Skeletal muscle cell (primary cell): ENCODE measurements around the gene ACSS2.

Experiments
- DNase-seq: peaks from one replicate; pipeline ENCODE4 v3.0.0-alpha.2; 2010; ENCODE audit warnings: low read depth
- H3K4me3 ChIP-seq: 2 replicates; pipeline ENCODE4 v1.5.1; 2011; ENCODE audit warnings: low read depth, mild to moderate bottlenecking, control low read depth, low read length, moderate library complexity

Gene ACSS2

GRCh38 chr20:34876406-34877282 is at the start of gene ACSS2:
Gene ACSS2, plus strand, starts transcription at chr20:34876612. Its CDS starts 34 bp downstream, at chr20:34876646.
- no peak for DNase-seq
- H3K4me3 ChIP-seq: peak within 1 kb of the TSS; percentile 85

GRCh38 chr20:34829191-34829590 is 47.2 kb upstream of the ACSS2 start:
- no peak overlapping the region for H3K4me3 ChIP-seq

GRCh38 chr20:34831936-34832335 is 44.5 kb upstream of the ACSS2 start:
- H3K4me3 ChIP-seq: no peak overlapping the region
- no peak for DNase-seq

More at GRCh38 chr20:34829191-34829590, 47.2 kb upstream of the ACSS2 start:
- DNase-seq: no peak

- peak overlapping the region; percentile 20 for H3K4me3 ChIP-seq
- DNase-seq: no peak
Measured at GRCh38 chr20:34834459-34834893, 41.9 kb upstream of the ACSS2 start.

- no peak for DNase-seq
- H3K4me3 ChIP-seq: no peak overlapping the region
Measured at GRCh38 chr20:34842143-34842542, 34.3 kb upstream of the ACSS2 start.

GRCh38 chr20:34843421-34843820 is 33.0 kb upstream of the ACSS2 start:
- H3K4me3 ChIP-seq: no peak overlapping the region
- no peak for DNase-seq

- H3K4me3 ChIP-seq: no peak overlapping the region
- no peak for DNase-seq
Measured at GRCh38 chr20:34848597-34848996, 27.8 kb upstream of the ACSS2 start.

- no peak for DNase-seq
Measured at GRCh38 chr20:34849778-34850177, 26.6 kb upstream of the ACSS2 start.

GRCh38 chr20:34850969-34851368 is 25.4 kb upstream of the ACSS2 start:
- DNase-seq: no peak
- H3K4me3 ChIP-seq: no peak overlapping the region

More at GRCh38 chr20:34849778-34850177, 26.6 kb upstream of the ACSS2 start:
- no peak overlapping the region for H3K4me3 ChIP-seq

GRCh38 chr20:34852298-34852697 is 24.1 kb upstream of the ACSS2 start:
- no peak for DNase-seq
- no peak overlapping the region for H3K4me3 ChIP-seq

- DNase-seq: no peak
- H3K4me3 ChIP-seq: no peak overlapping the region
Measured at GRCh38 chr20:34859367-34859766, 17.0 kb upstream of the ACSS2 start.

GRCh38 chr20:34859826-34860545 is 16.4 kb upstream of the ACSS2 start:
- no peak for DNase-seq
- H3K4me3 ChIP-seq: no peak overlapping the region

- DNase-seq: peak; percentile 5
- H3K4me3 ChIP-seq: no peak overlapping the region
Measured at GRCh38 chr20:34861386-34862084, 14.9 kb upstream of the ACSS2 start.

GRCh38 chr20:34862724-34863123 is 13.7 kb upstream of the ACSS2 start:
- H3K4me3 ChIP-seq: no peak overlapping the region
- no peak for DNase-seq

- no peak overlapping the region for H3K4me3 ChIP-seq
- no peak for DNase-seq
Measured at GRCh38 chr20:34863421-34863965, 12.9 kb upstream of the ACSS2 start.

GRCh38 chr20:34864216-34864615 is 12.2 kb upstream of the ACSS2 start:
- DNase-seq: no peak
- H3K4me3 ChIP-seq: no peak overlapping the region

- DNase-seq: no peak
- H3K4me3 ChIP-seq: peak overlapping the region; percentile 77
Measured at GRCh38 chr20:34871320-34871926, 5.0 kb upstream of the ACSS2 start.

- peak overlapping the region; percentile 77 for H3K4me3 ChIP-seq
- no peak for DNase-seq
Measured at GRCh38 chr20:34871966-34872621, 4.3 kb upstream of the ACSS2 start.
